Liver (tissue), 9 donors: Measurements from ENCODE around the gene AAGAB. TPM values are rescaled to one million over a fixed set of nuclear protein-coding genes. Genes with fewer than 3 reads are reported as not detected.

Experiments
- DNase-seq: peaks from one replicate; pipeline ENCODE4 v3.0.0-alpha.2; 2017; ENCODE audit warnings: low spot score
- H3K27ac ChIP-seq, 2 donors: one replicate each; pipeline ENCODE4 v1.7.0; 2013; ENCODE audit warnings: inconsistent platforms in 2 of 2, low read length in 2 of 2, control low read depth in 1 of 2, low read depth in 1 of 2, mild to moderate bottlenecking in 1 of 2
- H3K27me3 ChIP-seq, 4 donors: one replicate each; pipeline versions ENCODE4 v1.6.1 to v1.7.0; 2013; ENCODE audit warnings: low read length in 3 of 4, inconsistent platforms in 1 of 4, mild to moderate bottlenecking in 1 of 4, moderate library complexity in 1 of 4; ENCODE audit not compliant: control insufficient read depth in 4 of 4, insufficient read depth in 4 of 4
- H3K36me3 ChIP-seq, 4 donors: one replicate each; pipeline versions ENCODE4 v1.6.1 to v1.7.0; 2013; ENCODE audit warnings: low read length in 3 of 4, mild to moderate bottlenecking in 3 of 4, low read depth in 1 of 4, moderate library complexity in 1 of 4; ENCODE audit not compliant: control insufficient read depth in 4 of 4, insufficient read depth in 3 of 4
- H3K4me1 ChIP-seq, 4 donors: one replicate each; pipeline versions ENCODE4 v1.6.1 to v1.7.0; 2013; ENCODE audit warnings: low read length in 3 of 4, mild to moderate bottlenecking in 3 of 4, moderate library complexity in 1 of 4; ENCODE audit not compliant: control insufficient read depth in 4 of 4, insufficient read depth in 4 of 4
- H3K4me3 ChIP-seq, 3 donors: one replicate each; pipeline versions ENCODE4 v1.6.1 to v1.7.0; 2013; ENCODE audit warnings: low read length in 3 of 3, control low read depth in 1 of 3, low read depth in 1 of 3, mild to moderate bottlenecking in 1 of 3
- H3K9ac ChIP-seq, 2 donors: one replicate each; pipeline ENCODE4 v1.7.0; 2013; ENCODE audit warnings: low read length in 2 of 2, mild to moderate bottlenecking in 2 of 2, moderate library complexity in 2 of 2, control low read depth in 1 of 2, low read depth in 1 of 2
- H3K9me3 ChIP-seq, 4 donors: one replicate each; pipeline versions ENCODE4 v1.6.1 to v1.7.0; 2013; ENCODE audit warnings: low read length in 3 of 4; ENCODE audit not compliant: control insufficient read depth in 4 of 4
- EGR1 ChIP-seq, 2 donors: IDR thresholded peaks; 2 replicates each; pipeline ENCODE4 v1.6.1; 2016 to 2018; ENCODE audit warnings: antibody characterized with exemption in 2 of 2, low read depth in 2 of 2
- GABPA ChIP-seq, 2 donors: IDR thresholded peaks in 1 of 2; conservative IDR thresholded peaks in 1 of 2; 2 replicates each; pipeline ENCODE4 v1.6.1; 2016; ENCODE audit warnings: antibody characterized with exemption in 2 of 2, mild to moderate bottlenecking in 1 of 2, moderate library complexity in 1 of 2
- HNF4A ChIP-seq, 2 donors: conservative IDR thresholded peaks; 2 replicates each; pipeline ENCODE4 v1.6.1; 2016; ENCODE audit warnings: antibody characterized with exemption in 2 of 2, mild to moderate bottlenecking in 2 of 2
- HNF4G ChIP-seq: IDR thresholded peaks from 2 replicates; pipeline ENCODE4 v1.6.1; 2016; ENCODE audit warnings: antibody characterized with exemption
- NR2F2 ChIP-seq: IDR thresholded peaks from 2 replicates; pipeline ENCODE4 v1.6.1; 2016; ENCODE audit warnings: antibody characterized with exemption
- REST ChIP-seq: IDR thresholded peaks from 2 replicates; pipeline ENCODE4 v1.6.1; 2016; ENCODE audit warnings: antibody characterized with exemption, mild to moderate bottlenecking
- RXRA ChIP-seq, 2 donors: IDR thresholded peaks; 2 replicates each; pipeline ENCODE4 v1.6.1; 2017 to 2018; ENCODE audit warnings: antibody characterized with exemption in 2 of 2, mild to moderate bottlenecking in 1 of 2
- SP1 ChIP-seq: IDR thresholded peaks from 2 replicates; pipeline ENCODE4 v1.6.1; 2018; ENCODE audit warnings: antibody characterized with exemption, mild to moderate bottlenecking
- TAF1 ChIP-seq: conservative IDR thresholded peaks from 2 replicates; pipeline ENCODE4 v1.6.1; 2016; ENCODE audit warnings: antibody characterized with exemption, mild to moderate bottlenecking
- YY1 ChIP-seq: IDR thresholded peaks from 2 replicates; pipeline ENCODE4 v1.6.1; 2016; ENCODE audit warnings: antibody characterized with exemption, mild to moderate bottlenecking
- WGBS: extraction: QIAGEN DNeasy Blood & Tissue Kit; methylation state at CpG from one replicate; pipeline ENCODE4 v1.1.7; 2013; 5-methylcytosine and 5-hydroxymethylcytosine counted together
- polyA plus RNA-seq, 2 donors: library from polyadenylated mRNA; stranded (reverse) in 1 of 2; unstranded in 1 of 2; fragments of 200-250 nt in 1 of 2; fragments of >200 nt in 1 of 2; fragmentation: Nextera tagmentation in 1 of 2; extraction: Ambion mirVana in 1 of 2; gene quantifications; one replicate each; pipeline versions ENCODE4 v1.2.1 to v1.2.3, GENCODE V29; 2013 to 2015
- total RNA-seq, 2 donors: library from RNA; depleted of rRNA; stranded (reverse); fragments of >200 nt; gene quantifications; one replicate each; pipeline ENCODE4 v1.2.3, GENCODE V29; 2014
- TF ChIP-seq, protein P1 (sequence below): IDR thresholded peaks from 2 replicates; pipeline ENCODE4 v1.6.1; 2016; ENCODE audit warnings: antibody characterized with exemption
- TF ChIP-seq, protein P2 (sequence below): IDR thresholded peaks from 2 replicates; pipeline ENCODE4 v1.6.1; 2016; ENCODE audit warnings: antibody characterized with exemption
- TF ChIP-seq, protein P3 (sequence below): IDR thresholded peaks from 2 replicates; pipeline ENCODE4 v1.6.1; 2016; ENCODE audit warnings: antibody characterized with exemption
- donor health status: healthy.
- donor health status: healthy.
- donor health status: healthy.
- donor health status: healthy.
- donor health status: healthy.

The AAGAB gene
- total and polyA plus RNA-seq, 4 donors, result 3.6 to 22.3 (median 13.0) TPM

GRCh38 chr15:67166280-67167009 is 88.0 kb downstream of the AAGAB start:
- Histone ChIP-seq H3K27ac (no peak overlapping the region), H3K9me3 (no peaks in the 10 kb centered on the region), H3K36me3 (peaks cover 6 to 38% (median 7%) of the 10 kb centered on the region in 4 donors), H3K9ac (no peak overlapping the region), H3K4me3 (no peak overlapping the region), H3K27me3 (no peaks in the 10 kb centered on the region), H3K4me1 (peaks cover 0 to 18% (median 7%) of the 10 kb centered on the region in 4 donors)
- WGBS, result 90% methylated on average over 13 of the region's 13 CpGs
- no peak for DNase-seq
- TF ChIP-seq HNF4A (conservative IDR thresholded peaks at IDR 0.05), result no peak
- TF ChIP-seq YY1, result no peak
- TF ChIP-seq GABPA (IDR thresholded peaks at IDR 0.05 in 1 of 2, conservative IDR thresholded peaks at IDR 0.05 in 1 of 2), result no peak
- no peak for TF ChIP-seq SP1
- TF ChIP-seq, protein P1, sequence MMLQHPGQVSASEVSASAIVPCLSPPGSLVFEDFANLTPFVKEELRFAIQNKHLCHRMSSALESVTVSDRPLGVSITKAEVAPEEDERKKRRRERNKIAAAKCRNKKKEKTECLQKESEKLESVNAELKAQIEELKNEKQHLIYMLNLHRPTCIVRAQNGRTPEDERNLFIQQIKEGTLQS, result no peak

GRCh38 chr15:67165254-67166253 is 88.9 kb downstream of the AAGAB start:
- H3K9me3 ChIP-seq, result no peaks in the 10 kb centered on the region
- H3K27me3 ChIP-seq, result no peaks in the 10 kb centered on the region
- H3K36me3 ChIP-seq, result peaks cover 4 to 30% (median 7%) of the 10 kb centered on the region in 4 donors
- no peak for TF ChIP-seq HNF4G
- TF ChIP-seq TAF1, result no peak
- no peak for TF ChIP-seq SP1
- no peak for TF ChIP-seq NR2F2
- TF ChIP-seq, protein P2, sequence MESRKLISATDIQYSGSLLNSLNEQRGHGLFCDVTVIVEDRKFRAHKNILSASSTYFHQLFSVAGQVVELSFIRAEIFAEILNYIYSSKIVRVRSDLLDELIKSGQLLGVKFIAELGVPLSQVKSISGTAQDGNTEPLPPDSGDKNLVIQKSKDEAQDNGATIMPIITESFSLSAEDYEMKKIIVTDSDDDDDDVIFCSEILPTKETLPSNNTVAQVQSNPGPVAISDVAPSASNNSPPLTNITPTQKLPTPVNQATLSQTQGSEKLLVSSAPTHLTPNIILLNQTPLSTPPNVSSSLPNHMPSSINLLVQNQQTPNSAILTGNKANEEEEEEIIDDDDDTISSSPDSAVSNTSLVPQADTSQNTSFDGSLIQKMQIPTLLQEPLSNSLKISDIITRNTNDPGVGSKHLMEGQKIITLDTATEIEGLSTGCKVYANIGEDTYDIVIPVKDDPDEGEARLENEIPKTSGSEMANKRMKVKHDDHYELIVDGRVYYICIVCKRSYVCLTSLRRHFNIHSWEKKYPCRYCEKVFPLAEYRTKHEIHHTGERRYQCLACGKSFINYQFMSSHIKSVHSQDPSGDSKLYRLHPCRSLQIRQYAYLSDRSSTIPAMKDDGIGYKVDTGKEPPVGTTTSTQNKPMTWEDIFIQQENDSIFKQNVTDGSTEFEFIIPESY, result no peak
- no peak for TF ChIP-seq RXRA (IDR thresholded peaks at IDR 0.05)
- TF ChIP-seq, protein P3, sequence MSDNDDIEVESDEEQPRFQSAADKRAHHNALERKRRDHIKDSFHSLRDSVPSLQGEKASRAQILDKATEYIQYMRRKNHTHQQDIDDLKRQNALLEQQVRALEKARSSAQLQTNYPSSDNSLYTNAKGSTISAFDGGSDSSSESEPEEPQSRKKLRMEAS, result no peak
- TF ChIP-seq REST, result no peak
- no peak for TF ChIP-seq EGR1 (IDR thresholded peaks at IDR 0.05; ENCODE audit: low read depth in 2 of 2)
- 83% methylated on average over 34 of the region's 34 CpGs for WGBS
- H3K27ac ChIP-seq, result no peak overlapping the region
- H3K4me3 ChIP-seq, result no peak overlapping the region
- no peak for DNase-seq
- peaks cover 0 to 18% (median 7%) of the 10 kb centered on the region in 4 donors for H3K4me1 ChIP-seq
- H3K9ac ChIP-seq, result no peak overlapping the region
